ENCODE results near the gene CALHM2. TPM values are rescaled to one million over a fixed set of nuclear protein-coding genes. Genes with fewer than 3 reads are reported as not detected.

CALHM2 gene
- polyA plus RNA-seq, 1 donor (not counting 4 experiments of a cell fraction or from before 2014, with no cell fraction given) = 0.92 TPM

- no peaks in the 10 kb centered on the region for H3K9me1 ChIP-seq (ENCODE audit: control insufficient read depth, extremely low read depth, insufficient read depth, low read length)
- peaks cover 17% of the 10 kb centered on the region for H3K4me1 ChIP-seq (ENCODE audit: control insufficient read depth, extremely low read depth, insufficient read depth, low read length)
- H3K27ac ChIP-seq (ENCODE audit: control insufficient read depth, insufficient read depth, low read length) = peak overlapping the region; percentile 84
- H3K36me3 ChIP-seq (ENCODE audit: control insufficient read depth in 2 of 2, extremely low read depth in 1 of 2, insufficient read depth in 2 of 2, low read length in 2 of 2) = peaks cover 17 to 27% of the 10 kb centered on the region in 2 experiments
- peaks cover 79% of the 10 kb centered on the region for H3K79me2 ChIP-seq (ENCODE audit: control insufficient read depth, insufficient read depth, low read length)
- TF ChIP-seq EZH2 (IDR thresholded peaks at IDR 0.05; ENCODE audit: low read length) (no peak), CTCF (optimal IDR thresholded peaks at IDR 0.05 in 1 of 3, IDR thresholded peaks at IDR 0.05 in 1 of 3, conservative IDR thresholded peaks at IDR 0.05 in 1 of 3; ENCODE audit: extremely low read depth in 1 of 3, insufficient read depth in 2 of 3, low read length in 3 of 3) (no peak)
- peak overlapping the region; percentile 96 for H2AFZ ChIP-seq (ENCODE audit: control insufficient read depth, low read length)
- H3K27me3 ChIP-seq (ENCODE audit: control insufficient read depth, extremely low read depth, insufficient read depth, low read length) = no peaks in the 10 kb centered on the region
- DNase-seq (ENCODE audit: low read depth, low spot score) (no peak), FAIRE-seq (no peak)
- H3K9me3 ChIP-seq (ENCODE audit: control insufficient read depth, low read depth, low read length) = no peaks in the 10 kb centered on the region
- peak overlapping the region; percentile 65 to 98 (median 93) for H3K4me3 ChIP-seq (ENCODE audit: control insufficient read depth in 2 of 3, extremely low read depth in 1 of 3, insufficient read depth in 2 of 3, low read depth in 1 of 3, low read length in 3 of 3)
- H3K4me2 ChIP-seq (ENCODE audit: control insufficient read depth, extremely low read depth, insufficient read depth, low read depth, low read length) = peak overlapping the region; percentile 92
- peak overlapping the region; percentile 90 for H3K9ac ChIP-seq (ENCODE audit: control insufficient read depth, extremely low read depth, insufficient read depth, low read length)
- dilution Hi-C loops (cut with MboI; ENCODE audit: extremely low pct_ligation_motif_present, low sequenced_read_pairs) = no loop called here
- H4K20me1 ChIP-seq (ENCODE audit: control insufficient read depth, extremely low read depth, insufficient read depth, low read length) = no peaks in the 10 kb centered on the region
Measured at GRCh38 chr10:103396789-103397087, 55.4 kb downstream of the CALHM2 start.

Other genes starting within 250 kb of the CALHM2 start
- gene RPEL1, start 206.5 kb downstream of the CALHM2 start, polyA plus RNA-seq = 0.04 to 0.11 TPM (median 0.05 TPM) in 3 replicates
- 3.4 to 4.6 TPM (median 4.2 TPM) in 3 replicates for gene INA, start 175.2 kb downstream of the CALHM2 start, polyA plus RNA-seq
- 4.6 to 11.1 TPM (median 7.5 TPM) in 3 replicates for gene PCGF6, start 101.2 kb downstream of the CALHM2 start, polyA plus RNA-seq
- gene TAF5, start 84.4 kb downstream of the CALHM2 start, polyA plus RNA-seq = 2.4 to 4.4 TPM (median 2.8 TPM) in 3 replicates
- 364 to 745 TPM (median 575 TPM) in 3 replicates for gene ATP5MK, start 55.9 kb downstream of the CALHM2 start, polyA plus RNA-seq
- gene PDCD11, start 55.7 kb downstream of the CALHM2 start, polyA plus RNA-seq = 28.6 to 39.4 TPM (median 32.1 TPM) in 3 replicates
- 0.02 TPM in 1 of 3 replicates, not detected in the others for gene CALHM1, start 6.5 kb upstream of the CALHM2 start, polyA plus RNA-seq
- gene CALHM3, start 26.9 kb upstream of the CALHM2 start, polyA plus RNA-seq = not detected in 3 replicates
- 0.02 to 0.12 TPM (median 0.03 TPM) in 3 replicates for gene NEURL1, start 41.3 kb upstream of the CALHM2 start, polyA plus RNA-seq

All from keratinocyte (primary cell).